CD4-positive, alpha-beta T cell treated with Interleukin-15 for 1 hour (primary cell): Measurements from ENCODE around the gene INKA2.

Experiments
- DNase-seq: peaks from one replicate; pipeline ENCODE4 v3.0.0-alpha.2; 2020

INKA2 gene

DNA sequence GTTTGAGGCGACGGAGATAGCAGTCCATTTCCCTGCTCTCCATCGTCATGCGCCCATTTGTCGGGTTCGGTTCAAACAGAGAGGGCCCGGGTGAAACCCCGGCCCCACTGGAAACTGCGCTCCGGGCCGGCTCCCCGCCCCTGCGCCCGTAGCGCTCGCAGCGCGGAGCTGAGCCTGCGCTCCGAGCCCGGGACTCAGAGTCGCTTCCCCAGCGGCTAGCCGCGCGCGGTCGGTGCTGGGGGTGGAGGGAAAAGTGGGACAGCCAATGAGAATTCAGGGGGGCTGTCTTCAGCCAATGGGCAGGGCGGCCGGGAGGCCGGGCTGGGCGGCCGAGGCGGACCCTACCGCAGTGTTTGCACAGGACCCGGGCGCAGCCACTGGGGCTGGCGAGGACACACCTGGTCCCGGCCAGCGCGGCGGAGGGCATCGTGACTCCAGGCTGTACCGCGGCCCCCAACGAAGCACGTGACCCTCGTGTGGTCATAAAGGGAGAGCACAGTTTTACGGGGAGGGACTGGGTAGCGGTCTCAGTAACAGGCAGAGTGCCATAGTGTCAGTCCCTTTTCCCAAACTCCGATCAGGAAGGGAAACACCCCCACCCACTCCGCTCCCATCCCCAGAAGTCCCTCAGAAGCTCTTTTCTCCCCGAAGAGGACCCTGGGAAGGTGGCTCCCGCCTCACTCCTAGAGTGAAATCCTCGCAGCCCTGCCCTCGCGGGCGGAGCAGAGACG is at the start of gene INKA2:
Gene INKA2, minus strand, starts transcription at position 202 of the 731 bp plus-strand sequence. Its CDS starts 153 bp downstream, at position 49.
- DNase-seq: peak; percentile 79

- no peak for DNase-seq
Measured at GRCh38 chr1:111786669-111787207, 47.5 kb upstream of the INKA2 start.

DNA sequence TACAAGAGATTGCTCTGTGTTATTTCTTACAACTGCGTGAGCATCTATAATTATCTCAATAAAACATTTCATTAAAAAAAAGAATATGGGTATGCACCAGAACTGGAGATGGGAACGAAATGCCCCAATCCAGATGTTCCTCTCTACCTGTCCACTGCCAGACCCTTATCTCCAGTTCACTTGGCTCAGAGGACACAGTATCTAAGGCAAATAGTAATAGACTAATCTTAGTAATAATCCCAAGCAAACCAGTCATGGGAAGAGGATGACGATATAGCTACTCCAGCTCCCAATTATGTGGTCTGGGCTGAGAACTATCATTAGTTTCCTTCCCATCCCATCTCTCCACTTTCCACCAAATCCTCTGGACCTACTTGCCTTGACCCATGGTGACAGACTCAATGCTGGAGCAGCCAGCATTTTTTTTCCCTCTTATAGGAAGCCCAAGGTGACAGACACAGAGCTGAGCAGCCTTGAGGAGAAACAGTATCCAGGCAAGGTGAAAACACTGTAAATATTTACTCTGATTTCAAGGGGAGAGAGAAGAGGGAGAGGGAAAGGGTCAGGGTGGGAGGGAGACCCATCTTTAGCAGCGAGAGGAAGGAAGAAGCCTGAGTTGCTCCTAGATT is 45.2 kb upstream of the INKA2 start:
- no peak for DNase-seq

GRCh38 chr1:111779546-111779945 is 40.4 kb upstream of the INKA2 start:
- DNase-seq: no peak

- DNase-seq: no peak
Measured at GRCh38 chr1:111778541-111779051, 39.4 kb upstream of the INKA2 start.

- no peak for DNase-seq
Measured at GRCh38 chr1:111778066-111778465, 38.9 kb upstream of the INKA2 start.

DNA sequence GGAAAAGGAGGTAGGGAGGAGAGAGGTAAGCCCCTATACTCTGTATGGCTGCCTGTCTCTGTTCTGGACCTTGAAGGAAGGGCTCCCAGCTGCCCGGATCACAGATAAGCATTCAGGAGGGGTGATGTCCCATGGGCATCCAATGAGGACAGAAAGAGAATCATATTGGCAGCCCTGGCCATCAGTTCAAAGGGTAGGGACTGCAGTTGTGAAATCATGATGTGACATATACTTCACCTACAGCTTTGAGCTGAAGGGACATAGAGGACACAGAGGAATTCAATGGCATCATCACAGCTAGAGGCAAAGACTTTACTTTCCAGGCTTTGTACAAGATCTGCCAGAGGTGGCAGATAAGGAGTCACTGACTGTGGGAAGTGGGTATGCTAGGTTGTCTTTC is 38.1 kb upstream of the INKA2 start:
- DNase-seq: no peak

GRCh38 chr1:111776861-111777260 is 37.7 kb upstream of the INKA2 start:
- no peak for DNase-seq

- no peak for DNase-seq
Measured at GRCh38 chr1:111776391-111776790, 37.2 kb upstream of the INKA2 start.

GRCh38 chr1:111775966-111776365 is 36.8 kb upstream of the INKA2 start:
- no peak for DNase-seq

DNA sequence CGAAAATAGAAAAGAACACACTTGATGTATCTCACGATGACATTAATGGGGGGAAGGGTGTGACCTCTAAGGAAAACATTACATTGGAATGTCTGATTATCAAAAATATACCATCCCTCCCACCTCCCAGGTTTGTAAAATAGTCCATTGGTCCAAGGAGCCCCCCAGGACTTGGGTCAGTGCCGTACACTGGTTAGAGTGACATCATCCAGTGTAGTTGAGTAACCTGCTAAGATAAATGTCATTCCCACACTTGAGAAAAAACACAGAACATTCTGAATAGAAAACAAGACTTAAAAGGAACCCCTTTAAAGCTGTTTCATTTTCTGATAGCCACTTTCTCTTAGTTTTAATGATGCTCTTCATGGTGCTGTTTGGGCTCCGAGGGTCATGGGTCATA is 31.7 kb upstream of the INKA2 start:
- no peak for DNase-seq

- peak; percentile 41 for DNase-seq
Measured at GRCh38 chr1:111769517-111770146, 30.4 kb upstream of the INKA2 start.

- no peak for DNase-seq
Measured at GRCh38 chr1:111768625-111769024, 29.4 kb upstream of the INKA2 start.

DNA sequence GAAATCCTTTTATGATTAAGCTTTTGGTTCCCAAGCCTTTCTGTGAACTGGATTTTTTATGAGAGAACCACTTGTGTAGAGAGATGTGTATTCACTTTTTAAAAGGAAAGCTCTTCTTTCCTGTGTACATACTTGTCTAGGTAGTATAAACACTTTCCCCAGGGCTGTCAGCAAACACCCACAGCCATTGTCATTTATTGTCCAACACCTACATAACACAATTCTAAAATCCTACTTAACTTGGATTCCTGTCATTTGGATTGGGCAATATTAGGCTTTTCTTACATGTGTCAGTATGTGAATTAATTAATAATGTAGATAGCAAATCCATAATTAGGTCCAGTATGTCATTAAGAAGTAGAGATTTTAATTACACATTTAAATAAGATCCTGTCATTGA is 28.8 kb upstream of the INKA2 start:
- no peak for DNase-seq

DNA sequence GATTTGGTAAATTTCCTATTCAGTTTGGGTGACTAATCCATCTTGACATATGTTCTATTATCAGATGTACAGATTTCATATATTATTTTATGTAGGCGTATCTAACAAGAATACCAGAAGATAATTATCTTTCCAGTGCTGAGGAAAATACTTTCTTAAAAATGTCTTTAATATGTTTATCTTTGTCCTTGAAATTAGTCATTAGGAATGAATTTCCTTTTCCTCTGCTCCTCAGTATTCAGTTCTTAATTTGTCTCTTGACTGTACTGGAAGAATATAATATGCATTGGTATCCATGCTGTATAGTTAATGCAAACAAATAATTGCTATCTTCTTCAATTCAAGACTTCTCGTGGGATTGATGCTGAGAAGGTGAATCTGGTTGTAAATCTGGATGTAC is 23.1 kb upstream of the INKA2 start:
- DNase-seq: no peak

- no peak for DNase-seq
Measured at GRCh38 chr1:111761717-111762116, 22.5 kb upstream of the INKA2 start.

GRCh38 chr1:111758373-111758772 is 19.2 kb upstream of the INKA2 start:
- no peak for DNase-seq

DNA sequence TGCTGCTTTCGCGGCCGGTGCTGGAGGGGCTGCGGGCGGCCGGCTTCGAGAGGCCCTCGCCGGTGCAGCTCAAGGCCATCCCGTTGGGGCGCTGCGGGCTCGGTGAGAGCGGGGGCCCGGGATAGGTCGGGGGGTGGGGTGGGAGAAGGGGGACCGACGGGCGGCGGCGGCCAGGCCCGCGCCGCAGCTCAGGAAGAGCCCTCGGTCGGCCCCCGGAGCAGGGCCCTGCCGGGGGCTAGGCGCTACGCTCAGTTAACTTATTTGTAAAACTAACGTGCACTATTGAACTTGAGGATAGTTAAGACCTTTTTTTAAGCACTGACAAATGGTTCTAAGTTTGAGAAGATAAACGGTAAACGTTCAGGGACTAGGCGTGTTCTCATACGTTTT is 16.9 kb upstream of the INKA2 start:
- no peak for DNase-seq

GRCh38 chr1:111755331-111756123 is 16.3 kb upstream of the INKA2 start, which contains the start of gene DDX20:
Gene DDX20 (plus strand): TSS chr1:111755901. CDS start chr1:111755925, 24 bp downstream.
- peak; percentile 93 for DNase-seq

GRCh38 chr1:111754984-111755330 is 15.8 kb upstream of the INKA2 start:
- DNase-seq: peak; percentile 20

DNA sequence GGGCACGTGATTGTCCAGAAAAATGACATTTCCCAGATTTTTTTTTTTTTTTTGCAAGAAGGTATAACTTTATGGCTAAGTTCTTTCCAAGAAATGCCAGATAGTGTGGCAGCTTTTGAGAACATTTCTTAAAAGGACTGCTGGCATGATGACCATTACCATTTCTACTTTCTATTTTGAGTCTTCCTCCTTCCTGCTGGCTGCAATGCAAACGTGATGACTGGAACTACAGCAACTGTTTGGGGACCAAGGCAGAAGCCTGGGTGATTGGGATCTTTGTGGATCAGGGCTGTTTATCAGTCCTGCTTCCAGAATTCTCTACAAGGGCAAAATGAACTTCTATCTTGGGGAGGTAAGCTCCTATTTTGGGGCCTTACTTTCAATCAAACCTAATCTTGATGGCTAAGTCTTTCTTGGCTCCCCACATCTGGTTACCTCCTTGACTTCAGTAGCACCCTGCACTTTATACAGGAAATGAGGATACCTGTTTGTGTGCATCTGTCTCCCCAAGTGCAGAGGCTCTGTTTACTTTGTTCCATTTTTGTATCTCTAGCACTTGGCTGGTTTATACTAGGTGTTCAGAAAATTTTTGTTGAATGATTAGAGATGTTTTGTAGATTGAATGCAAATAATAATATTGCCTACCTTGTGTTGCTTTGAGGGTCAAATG is 12.8 kb upstream of the INKA2 start:
- no peak for DNase-seq

GRCh38 chr1:111750856-111751255 is 11.7 kb upstream of the INKA2 start:
- no peak for DNase-seq
